ENCODE results near the gene ELAVL4.

The ELAVL4 gene

GRCh38 chr1:50236656-50237055, 127.9 kb downstream of the ELAVL4 start:
- DNase-seq (ENCODE audit: extremely low spot score, insufficient read length, low read depth) (no peak), FAIRE-seq (no peak)

GRCh38 chr1:50237056-50237455, 128.3 kb downstream of the ELAVL4 start:
- DNase-seq (ENCODE audit: extremely low spot score, insufficient read length, low read depth) (no peak), FAIRE-seq (no peak)

GRCh38 chr1:50243939-50244338, 135.2 kb downstream of the ELAVL4 start:
- DNase-seq (ENCODE audit: extremely low spot score, insufficient read length, low read depth) (no peak), FAIRE-seq (no peak)

- FAIRE-seq: no peak
- no peak for DNase-seq (ENCODE audit: extremely low spot score, insufficient read length, low read depth)
These were observed 138.1 kb downstream of the ELAVL4 start for GRCh38 chr1:50246869-50247268.

GRCh38 chr1:50251702-50252101, 143.0 kb downstream of the ELAVL4 start:
- DNase-seq (ENCODE audit: extremely low spot score, insufficient read length, low read depth) (peak; percentile 11), FAIRE-seq (peak; percentile 53)

- DNase-seq (ENCODE audit: extremely low spot score, insufficient read length, low read depth): no peak
- no peak for FAIRE-seq
These were observed 143.5 kb downstream of the ELAVL4 start for GRCh38 chr1:50252196-50252595.
